ENCODE measurements around the gene HACD2. TPM values are rescaled to one million over a fixed set of nuclear protein-coding genes. Genes with fewer than 3 reads are reported as not detected.
A peak's percentile ranks its signal among the peaks of the same experiment; 100 is the strongest.

The HACD2 gene
- total and polyA plus RNA-seq, 5 donors: 11.8 to 37.8 (median 20.8) TPM

GRCh38 chr3:123523023-123523412, 61.8 kb downstream of the HACD2 start:
- ATAC-seq (peak; percentile 67 to 83), DNase-seq (peak; percentile 38 to 74 (median 52))
- H3K4me1 ChIP-seq (ENCODE audit: control insufficient read depth, insufficient read depth, low read length): peaks cover 9% of the 10 kb centered on the region
- no peaks in the 10 kb centered on the region for H3K27me3 ChIP-seq (ENCODE audit: control insufficient read depth, insufficient read depth)
- 43% methylated on average over 11 of the region's 11 CpGs for WGBS
- intact Hi-C loops (cut with DNase I): no loop called here
- H3K4me3 ChIP-seq (ENCODE audit: low read length): no peak overlapping the region
- no peaks in the 10 kb centered on the region for H3K9me3 ChIP-seq (ENCODE audit: control insufficient read depth, low read length)
- H3K27ac ChIP-seq (ENCODE audit: low read length): peak overlapping the region; percentile 28

DNA sequence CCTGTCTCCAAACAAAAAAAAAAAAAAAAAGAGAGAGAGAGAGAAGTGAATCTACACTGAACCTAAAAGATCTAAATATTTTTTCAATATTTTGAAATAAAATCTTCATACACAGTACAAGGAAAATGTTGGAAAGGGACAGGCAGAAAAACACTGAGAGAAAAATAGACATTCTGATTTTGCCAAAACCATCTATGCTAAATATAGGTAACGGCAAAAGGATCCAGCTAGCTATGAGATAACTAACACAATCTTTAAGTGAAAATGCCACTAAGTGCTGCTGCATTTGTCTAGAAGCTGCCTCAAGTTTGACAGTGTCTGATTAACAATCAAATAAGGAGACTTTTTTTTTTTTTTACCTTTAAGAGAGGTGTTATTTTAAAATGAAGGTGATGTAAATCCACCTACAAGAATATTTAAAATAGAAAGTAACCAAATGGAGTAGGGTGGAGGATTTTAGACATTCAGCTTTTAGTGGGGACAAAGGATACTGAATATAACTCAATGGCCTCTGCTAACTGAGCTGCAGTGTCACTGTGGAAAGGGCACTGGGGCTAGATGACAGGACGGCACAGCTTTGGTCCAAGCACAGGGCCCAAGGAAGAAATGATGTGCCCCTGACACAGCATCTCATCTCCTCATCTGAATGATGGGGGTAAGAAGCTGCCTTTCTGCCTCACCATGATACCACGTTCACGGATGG, 62.4 kb downstream of the HACD2 start:
- no peaks in the 10 kb centered on the region for H3K27me3 ChIP-seq (ENCODE audit: control insufficient read depth, insufficient read depth)
- H3K9me3 ChIP-seq (ENCODE audit: control insufficient read depth, low read length): no peaks in the 10 kb centered on the region
- ATAC-seq: peak in 1 of 2 donors; percentile 58
- H3K4me1 ChIP-seq (ENCODE audit: control insufficient read depth, insufficient read depth, low read length): peaks cover 9% of the 10 kb centered on the region
- H3K4me3 ChIP-seq (ENCODE audit: low read length): no peak overlapping the region
- intact Hi-C loops (cut with DNase I): no loop called here
- no peak for DNase-seq
- peak overlapping the region; percentile 28 for H3K27ac ChIP-seq (ENCODE audit: low read length)
- WGBS: 58% methylated on average over 4 of the region's 4 CpGs

DNA sequence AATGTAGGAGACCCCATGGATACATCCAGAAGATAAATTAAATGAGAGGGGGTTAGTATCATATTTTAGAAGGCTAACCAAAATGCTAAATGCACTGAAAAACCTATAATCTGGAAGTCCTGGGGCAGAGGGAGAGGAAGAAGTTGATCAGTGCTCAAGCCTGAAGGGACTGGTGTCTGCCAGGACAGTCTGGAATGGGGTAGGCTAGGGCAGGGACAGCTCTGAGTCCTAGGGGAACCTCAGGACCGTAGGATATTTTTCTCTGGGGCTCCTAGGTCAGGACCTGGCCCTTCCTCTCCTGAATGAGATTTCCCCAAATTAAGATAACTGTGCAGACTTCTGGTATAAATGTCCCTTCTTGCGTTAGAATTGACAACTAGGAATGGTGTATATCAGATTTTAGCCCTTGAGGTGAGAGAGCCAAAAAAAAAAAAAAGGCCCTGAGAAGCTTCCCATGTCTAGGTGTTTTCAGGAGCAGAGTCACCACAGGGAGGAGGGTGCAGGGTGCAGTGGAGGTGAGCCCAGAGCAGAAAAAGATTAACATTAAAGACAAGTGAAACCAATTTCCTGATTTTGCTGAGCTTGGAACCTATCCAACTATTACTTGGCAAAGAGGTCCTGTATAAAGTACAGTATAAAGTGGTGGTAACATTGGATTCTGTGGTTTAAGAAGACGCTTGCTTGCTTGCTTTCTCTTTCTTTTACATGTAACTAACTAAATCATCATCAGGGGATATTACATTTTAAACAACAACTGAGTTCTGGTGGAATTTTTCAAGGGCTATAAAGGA, 63.5 kb downstream of the HACD2 start:
- peak; percentile 34 to 53 for ATAC-seq
- WGBS: 40% methylated on average over 3 of the region's 3 CpGs
- H3K4me3 ChIP-seq (ENCODE audit: low read length): no peak overlapping the region
- no peaks in the 10 kb centered on the region for H3K9me3 ChIP-seq (ENCODE audit: control insufficient read depth, low read length)
- peaks cover 9% of the 10 kb centered on the region for H3K4me1 ChIP-seq (ENCODE audit: control insufficient read depth, insufficient read depth, low read length)
- H3K27me3 ChIP-seq (ENCODE audit: control insufficient read depth, insufficient read depth): no peaks in the 10 kb centered on the region
- no peak for DNase-seq
- intact Hi-C loops (cut with DNase I): no loop called here
- no peak overlapping the region for H3K27ac ChIP-seq (ENCODE audit: low read length)

- Histone ChIP-seq H3K27ac (ENCODE audit: low read length) (no peak overlapping the region), H3K9me3 (ENCODE audit: control insufficient read depth, low read length) (no peaks in the 10 kb centered on the region), H3K4me3 (ENCODE audit: low read length) (no peak overlapping the region), H3K27me3 (ENCODE audit: control insufficient read depth, insufficient read depth) (no peaks in the 10 kb centered on the region), H3K4me1 (ENCODE audit: control insufficient read depth, insufficient read depth, low read length) (peaks cover 9% of the 10 kb centered on the region)
- WGBS: 49% methylated on average over 2 of the region's 2 CpGs
- no peak for ATAC-seq
- intact Hi-C loops (cut with DNase I): no loop called here
- no peak for DNase-seq
Measured at GRCh38 chr3:123520656-123521055, 64.2 kb downstream of the HACD2 start.

- H3K9me3 ChIP-seq (ENCODE audit: control insufficient read depth, low read length): no peaks in the 10 kb centered on the region
- 75% methylated on average over 4 of the region's 4 CpGs for WGBS
- peaks cover 9% of the 10 kb centered on the region for H3K4me1 ChIP-seq (ENCODE audit: control insufficient read depth, insufficient read depth, low read length)
- intact Hi-C loops (cut with DNase I): no loop called here
- DNase-seq (no peak), ATAC-seq (no peak)
- no peak overlapping the region for H3K27ac ChIP-seq (ENCODE audit: low read length)
- H3K27me3 ChIP-seq (ENCODE audit: control insufficient read depth, insufficient read depth): no peaks in the 10 kb centered on the region
- H3K4me3 ChIP-seq (ENCODE audit: low read length): no peak overlapping the region
Measured at GRCh38 chr3:123518892-123519485, 65.9 kb downstream of the HACD2 start.

GRCh38 chr3:123511726-123512125, 73.1 kb downstream of the HACD2 start:
- ATAC-seq (no peak), DNase-seq (no peak)
- Histone ChIP-seq H3K4me3 (ENCODE audit: low read length) (no peak overlapping the region), H3K9me3 (ENCODE audit: control insufficient read depth, low read length) (no peaks in the 10 kb centered on the region), H3K4me1 (ENCODE audit: control insufficient read depth, insufficient read depth, low read length) (no peaks in the 10 kb centered on the region), H3K27ac (ENCODE audit: low read length) (no peak overlapping the region), H3K27me3 (ENCODE audit: control insufficient read depth, insufficient read depth) (no peaks in the 10 kb centered on the region)
- WGBS: 89% methylated on average over 3 of the region's 3 CpGs
- intact Hi-C loops (cut with DNase I): no loop called here

- Histone ChIP-seq H3K4me3 (ENCODE audit: low read length) (no peak overlapping the region), H3K4me1 (ENCODE audit: control insufficient read depth, insufficient read depth, low read length) (no peaks in the 10 kb centered on the region), H3K9me3 (ENCODE audit: control insufficient read depth, low read length) (no peaks in the 10 kb centered on the region), H3K27me3 (ENCODE audit: control insufficient read depth, insufficient read depth) (no peaks in the 10 kb centered on the region), H3K27ac (ENCODE audit: low read length) (no peak overlapping the region)
- intact Hi-C loops (cut with DNase I): no loop called here
- ATAC-seq (no peak), DNase-seq (no peak)
Measured at GRCh38 chr3:123511084-123511483, 73.8 kb downstream of the HACD2 start.

- ATAC-seq: no peak
- Histone ChIP-seq H3K4me3 (ENCODE audit: low read length) (no peak overlapping the region), H3K27ac (ENCODE audit: low read length) (no peak overlapping the region), H3K27me3 (ENCODE audit: control insufficient read depth, insufficient read depth) (no peaks in the 10 kb centered on the region), H3K4me1 (ENCODE audit: control insufficient read depth, insufficient read depth, low read length) (no peaks in the 10 kb centered on the region), H3K9me3 (ENCODE audit: control insufficient read depth, low read length) (no peaks in the 10 kb centered on the region)
- 88% methylated on average over 6 of the region's 6 CpGs for WGBS
- intact Hi-C loops (cut with DNase I): no loop called here
- no peak for DNase-seq
Measured at GRCh38 chr3:123508178-123508577, 76.7 kb downstream of the HACD2 start.

GRCh38 chr3:123505820-123506219, 79.0 kb downstream of the HACD2 start:
- no peaks in the 10 kb centered on the region for H3K27me3 ChIP-seq (ENCODE audit: control insufficient read depth, insufficient read depth)
- no peak overlapping the region for H3K27ac ChIP-seq (ENCODE audit: low read length)
- DNase-seq: no peak
- no peaks in the 10 kb centered on the region for H3K4me1 ChIP-seq (ENCODE audit: control insufficient read depth, insufficient read depth, low read length)
- H3K4me3 ChIP-seq (ENCODE audit: low read length): no peak overlapping the region
- intact Hi-C loops (cut with DNase I): no loop called here
- no peak for ATAC-seq
- WGBS: 98% methylated on average over 6 of the region's 6 CpGs
- H3K9me3 ChIP-seq (ENCODE audit: control insufficient read depth, low read length): no peaks in the 10 kb centered on the region

DNA sequence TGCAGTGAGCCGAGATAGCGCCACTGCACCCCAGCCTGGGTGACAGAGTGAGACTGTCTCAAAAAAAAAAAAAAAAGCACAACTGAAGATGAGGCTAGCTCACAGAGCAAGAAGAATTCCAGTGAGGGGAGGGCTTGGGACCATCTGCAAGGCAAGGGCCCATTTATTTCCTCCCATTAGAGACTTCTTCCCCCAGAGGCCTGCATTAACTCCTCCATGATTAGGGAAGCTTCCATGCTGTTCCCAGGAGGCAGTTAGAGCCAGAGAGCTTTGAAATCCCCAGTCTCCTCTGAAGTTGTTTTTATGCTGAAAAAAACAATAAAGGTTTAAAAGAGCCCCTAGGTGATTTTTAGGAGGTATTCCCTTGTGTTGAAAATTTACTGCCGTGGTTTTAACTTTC, 81.7 kb downstream of the HACD2 start:
- Histone ChIP-seq H3K27ac (ENCODE audit: low read length) (no peak overlapping the region), H3K9me3 (ENCODE audit: control insufficient read depth, low read length) (no peaks in the 10 kb centered on the region), H3K4me3 (ENCODE audit: low read length) (no peak overlapping the region), H3K4me1 (ENCODE audit: control insufficient read depth, insufficient read depth, low read length) (no peaks in the 10 kb centered on the region), H3K27me3 (ENCODE audit: control insufficient read depth, insufficient read depth) (no peaks in the 10 kb centered on the region)
- DNase-seq (no peak), ATAC-seq (no peak)
- 97% methylated on average over 3 of the region's 3 CpGs for WGBS
- intact Hi-C loops (cut with DNase I): no loop called here

GRCh38 chr3:123499322-123499721, 85.5 kb downstream of the HACD2 start:
- DNase-seq (no peak), ATAC-seq (no peak)
- Histone ChIP-seq H3K4me3 (ENCODE audit: low read length) (no peak overlapping the region), H3K27me3 (ENCODE audit: control insufficient read depth, insufficient read depth) (no peaks in the 10 kb centered on the region), H3K27ac (ENCODE audit: low read length) (no peak overlapping the region), H3K4me1 (ENCODE audit: control insufficient read depth, insufficient read depth, low read length) (no peaks in the 10 kb centered on the region), H3K9me3 (ENCODE audit: control insufficient read depth, low read length) (no peaks in the 10 kb centered on the region)
- intact Hi-C loops (cut with DNase I): no loop called here
- WGBS: 65% methylated on average over 3 of the region's 3 CpGs
